IMR-90 (cell line): ENCODE measurements around the gene ADCYAP1. TPM values are rescaled to one million over a fixed set of nuclear protein-coding genes. Genes with fewer than 3 reads are reported as not detected.

ENCODE experiments used
- ATAC-seq: fragments of 200-7000 bp; cut with Tn5 transposase; 2 replicates; pipeline ENCODE4 v1.9.1; 2020; ENCODE audit warnings: low read depth, mild to moderate bottlenecking, moderate library complexity
- BruUV-seq: library from RNA; stranded (reverse); fragments of 400-500 nt; replicated peaks from 2 replicates; lab custom pipeline; 2021; lab: Mats Ljungman, UMichigan
- CTCF ChIA-PET: fragments of 300-600 bp; formaldehyde crosslinking; extraction: SDS; loops from one replicate; lab custom pipeline; 2021; ENCODE audit warnings: antibody characterized with exemption; lab: Yijun Ruan, JAX
- POLR2A ChIA-PET: fragments of 300-600 bp; sonication (Branson Sonifier 250); formaldehyde crosslinking; loops from one replicate; lab custom pipeline; 2022; ENCODE audit warnings: antibody characterized with exemption; ENCODE audit not compliant: unreplicated experiment; lab: Charles Lee
- DNase-seq: peaks from one replicate; pipeline ENCODE4 v3.0.0; 2013
- H2AFZ ChIP-seq: replicated peaks from 2 replicates; pipeline ENCODE3; 2013; ENCODE audit warnings: low read length, mild to moderate bottlenecking; ENCODE audit not compliant: poor library complexity
- H2AK5ac ChIP-seq: 2 replicates; pipeline ENCODE4 v1.6.1; 2013; ENCODE audit warnings: low read depth, low read length, inconsistent platforms
- H2AK9ac ChIP-seq: replicated peaks from 2 replicates; pipeline ENCODE3; 2013; ENCODE audit warnings: mild to moderate bottlenecking, low read depth, low read length, moderate library complexity; ENCODE audit not compliant: poor library complexity
- H2BK120ac ChIP-seq: 2 replicates; pipeline ENCODE4 v1.6.1; 2013; ENCODE audit warnings: low read depth, low read length, inconsistent platforms
- H2BK15ac ChIP-seq: 3 replicates; pipeline ENCODE4 v1.6.1; 2013; ENCODE audit warnings: low read depth, low read length, inconsistent platforms
- H2BK20ac ChIP-seq: 2 replicates; pipeline ENCODE4 v1.6.1; 2013; ENCODE audit warnings: low read depth, mild to moderate bottlenecking, inconsistent platforms, low read length, moderate library complexity
- H2BK5ac ChIP-seq: 2 replicates; pipeline ENCODE4 v1.6.1; 2013; ENCODE audit warnings: mild to moderate bottlenecking, low read depth, low read length, inconsistent platforms; ENCODE audit not compliant: poor library complexity, severe bottlenecking
- H3K14ac ChIP-seq: replicated peaks from 2 replicates; pipeline ENCODE4 v1.6.1; 2013; ENCODE audit warnings: low read depth, low read length, inconsistent platforms
- H3K18ac ChIP-seq: 2 replicates; pipeline ENCODE4 v1.6.1; 2013; ENCODE audit warnings: low read depth, low read length, control low read depth
- H3K23ac ChIP-seq: 2 replicates; pipeline ENCODE4 v1.6.1; 2013; ENCODE audit warnings: low read depth, low read length, inconsistent platforms
- H3K27ac ChIP-seq: 2 replicates; pipeline ENCODE4 v1.5.1; 2013; ENCODE audit warnings: mild to moderate bottlenecking, control low read depth, low read length; ENCODE audit not compliant: insufficient read depth
- H3K27me3 ChIP-seq: 2 replicates; pipeline ENCODE4 v1.6.1; 2013; ENCODE audit warnings: low read length; ENCODE audit not compliant: control insufficient read depth, insufficient read depth
- H3K36me3 ChIP-seq: 2 replicates; pipeline ENCODE4 v1.6.1; 2013; ENCODE audit warnings: low read length, mixed read lengths; ENCODE audit not compliant: control insufficient read depth, insufficient read depth
- H3K4ac ChIP-seq: 2 replicates; pipeline ENCODE4 v1.6.1; 2013; ENCODE audit warnings: low read depth, low read length, inconsistent platforms
- H3K4me1 ChIP-seq: 2 replicates; pipeline ENCODE4 v1.6.1; 2013; ENCODE audit warnings: low read length, mixed read lengths; ENCODE audit not compliant: control insufficient read depth, insufficient read depth
- H3K4me2 ChIP-seq: 2 replicates; pipeline ENCODE4 v1.6.1; 2013; ENCODE audit warnings: low read depth, mild to moderate bottlenecking, control low read depth, low read length, moderate library complexity
- H3K4me3 ChIP-seq: 2 replicates; pipeline ENCODE4 v1.5.1; 2013; ENCODE audit warnings: low read depth, mild to moderate bottlenecking, control low read depth, low read length, moderate library complexity; ENCODE audit not compliant: insufficient read depth
- H3K56ac ChIP-seq: 2 replicates; pipeline ENCODE4 v1.6.1; 2013; ENCODE audit warnings: low read length, inconsistent platforms; ENCODE audit not compliant: insufficient read depth; ENCODE audit errors: extremely low read depth
- H3K79me1 ChIP-seq, 2 experiments: 2 replicates each; pipeline ENCODE4 v1.6.1; 2013; ENCODE audit warnings: low read length in 2 of 2, inconsistent platforms in 1 of 2, low read depth in 1 of 2
- H3K9ac ChIP-seq: 2 replicates; pipeline ENCODE4 v1.6.1; 2013; ENCODE audit warnings: low read depth, low read length, control low read depth
- H3K9me1 ChIP-seq: 2 replicates; pipeline ENCODE4 v1.6.1; 2013; ENCODE audit warnings: low read length, inconsistent platforms; ENCODE audit not compliant: insufficient read depth
- H3K9me3 ChIP-seq: 2 replicates; pipeline ENCODE4 v1.6.1; 2013; ENCODE audit warnings: low read length; ENCODE audit not compliant: control insufficient read depth, insufficient read depth
- H4K20me1 ChIP-seq: 2 replicates; pipeline ENCODE4 v1.6.1; 2013; ENCODE audit warnings: low read length, inconsistent platforms; ENCODE audit not compliant: insufficient read depth
- H4K5ac ChIP-seq: 2 replicates; pipeline ENCODE4 v1.6.1; 2013; ENCODE audit warnings: mild to moderate bottlenecking, low read depth, low read length, control low read depth
- H4K8ac ChIP-seq, 2 experiments: 2 replicates each; pipeline ENCODE4 v1.6.1; 2013; ENCODE audit warnings: low read depth in 2 of 2, low read length in 2 of 2, control low read depth in 1 of 2, inconsistent platforms in 1 of 2
- H4K91ac ChIP-seq: 2 replicates; pipeline ENCODE4 v1.6.1; 2013; ENCODE audit warnings: low read depth, low read length, inconsistent platforms; ENCODE audit not compliant: insufficient read depth
- CHD1 ChIP-seq: IDR thresholded peaks from 2 replicates; pipeline ENCODE4 v1.6.1; 2012; ENCODE audit warnings: low read depth, low read length, improper control_type of control experiment
- CTCF ChIP-seq: conservative IDR thresholded peaks from 2 replicates; pipeline ENCODE4 v1.5.1; 2012; ENCODE audit warnings: mild to moderate bottlenecking, low read depth, low read length, improper control_type of control experiment
- ELK1 ChIP-seq: fragments of 150-350 bp; IDR thresholded peaks from 2 replicates; pipeline ENCODE4 v1.6.1; 2016; ENCODE audit warnings: low read depth, mild to moderate bottlenecking, low read length, moderate library complexity, borderline replicate concordance
- FOS ChIP-seq: fragments of 150-350 bp; IDR thresholded peaks from 2 replicates; pipeline ENCODE4 v1.6.1; 2016; ENCODE audit warnings: low read depth, low read length
- RAD21 ChIP-seq: IDR thresholded peaks from 2 replicates; pipeline ENCODE4 v1.6.1; 2012; ENCODE audit warnings: low read length, improper control_type of control experiment
- RCOR1 ChIP-seq: IDR thresholded peaks from 2 replicates; pipeline ENCODE4 v1.6.1; 2012; ENCODE audit warnings: mild to moderate bottlenecking, low read length, improper control_type of control experiment; ENCODE audit not compliant: insufficient replicate concordance
- RFX5 ChIP-seq: IDR thresholded peaks from 2 replicates; pipeline ENCODE4 v1.8.0; 2012; ENCODE audit warnings: low read depth, mild to moderate bottlenecking, low read length, moderate library complexity
- WGBS, 2 experiments: methylation state at CpG; one replicate each; pipeline versions ENCODE4 v1.1.5 to v1.1.7; 2013; ENCODE audit warnings: missing lambda C conversion rate in 2 of 2; ENCODE audit not compliant: insufficient read length in 1 of 2; ENCODE audit errors: extremely low coverage in 2 of 2; 5-methylcytosine and 5-hydroxymethylcytosine counted together
- dilution Hi-C: fragments of 300-500 bp; cut with HindIII; formaldehyde crosslinking; loops from one replicate; pipeline ENCODE4 v1.14.3; 2018; ENCODE audit warnings: low sequenced_read_pairs; ENCODE audit not compliant: unreplicated experiment
- in situ Hi-C: fragments of 300-500 bp; cut with MboI; formaldehyde crosslinking; loops from 3 replicates; pipeline ENCODE4 v1.14.3; 2019; ENCODE audit warnings: low sequenced_read_pairs, inconsistent platforms, mixed read lengths
- intact Hi-C: fragments of 100-400 bp; cut with micrococcal nuclease; formaldehyde crosslinking; loops from 2 replicates; pipeline ENCODE4 v1.10.0; 2022
- polyA plus RNA-seq, 3 experiments: library from polyadenylated mRNA; depleted of rRNA; stranded (reverse); fragments of >200 nt; gene quantifications; 2 replicates each; pipeline ENCODE4 v1.2.3, GENCODE V29; 2012; ENCODE audit warnings: low replicate concordance in 1 of 3
- total RNA-seq: library from RNA; depleted of rRNA; stranded (reverse); fragments of >200 nt; gene quantifications from 2 replicates; pipeline ENCODE4 v1.2.3, GENCODE V29; 2012

ADCYAP1 gene
- total and polyA plus RNA-seq, 2 of the 4 experiments (the other 2 are of a cell fraction): not detected

- no peak overlapping the region for H4K8ac ChIP-seq
- H3K4ac ChIP-seq: no peak overlapping the region
- CTCF ChIA-PET: no interaction called here
- no peak overlapping the region for H3K14ac ChIP-seq
- DNase-seq (no peak), ATAC-seq (no peak)
- in situ Hi-C loops (no loop called here), dilution Hi-C loops (no loop called here), intact Hi-C loops (no loop called here)
- H2BK5ac ChIP-seq: no peak overlapping the region
- no peak overlapping the region for H2BK120ac ChIP-seq
- H3K9me1 ChIP-seq: no peaks in the 10 kb centered on the region
- H2BK15ac ChIP-seq: no peak overlapping the region
- H3K18ac ChIP-seq: no peak overlapping the region
- no peak overlapping the region for H3K4me2 ChIP-seq
- H2AFZ ChIP-seq: no peak overlapping the region
- H3K36me3 ChIP-seq: no peaks in the 10 kb centered on the region
- H3K4me3 ChIP-seq: no peak overlapping the region
- BruUV-seq: no TSS peak
- POLR2A ChIA-PET: no interaction called here
- H3K79me1 ChIP-seq: no peaks in the 10 kb centered on the region
- H2BK20ac ChIP-seq: no peak overlapping the region
- no peak overlapping the region for H2AK5ac ChIP-seq
- peaks cover 2% of the 10 kb centered on the region; the same call in 1 of the 2 replicates for H3K9me3 ChIP-seq
- no peak overlapping the region for H3K9ac ChIP-seq
- no peak overlapping the region for H3K27ac ChIP-seq
- H4K5ac ChIP-seq: no peak overlapping the region
- H3K4me1 ChIP-seq: no peaks in the 10 kb centered on the region; the same call in 1 of the 2 replicates
- H3K23ac ChIP-seq: no peak overlapping the region
- TF ChIP-seq CTCF (no peak), RCOR1 (no peak), ELK1 (no peak), CHD1 (no peak), RAD21 (no peak), FOS (no peak), RFX5 (no peak)
- peaks cover 41% of the 10 kb centered on the region for H3K27me3 ChIP-seq
- H4K20me1 ChIP-seq: no peaks in the 10 kb centered on the region
- H2AK9ac ChIP-seq: no peak overlapping the region
- no peak overlapping the region for H3K56ac ChIP-seq
- no peak overlapping the region for H4K91ac ChIP-seq
- 0% methylated on average over 1 of the region's 7 CpGs; no CpG with 5 or more reads in 1 of the 2 experiments for WGBS, 2 experiments
These were observed 6.8 kb downstream of the ADCYAP1 start for GRCh38 chr18:911486-911885.
